ENCODE data around the gene FOLR3. TPM values are rescaled to one million over a fixed set of nuclear protein-coding genes. Genes with fewer than 3 reads are reported as not detected.

Gene FOLR3
- total RNA-seq, 1 experiment from 2014 or later, result not detected

DNA sequence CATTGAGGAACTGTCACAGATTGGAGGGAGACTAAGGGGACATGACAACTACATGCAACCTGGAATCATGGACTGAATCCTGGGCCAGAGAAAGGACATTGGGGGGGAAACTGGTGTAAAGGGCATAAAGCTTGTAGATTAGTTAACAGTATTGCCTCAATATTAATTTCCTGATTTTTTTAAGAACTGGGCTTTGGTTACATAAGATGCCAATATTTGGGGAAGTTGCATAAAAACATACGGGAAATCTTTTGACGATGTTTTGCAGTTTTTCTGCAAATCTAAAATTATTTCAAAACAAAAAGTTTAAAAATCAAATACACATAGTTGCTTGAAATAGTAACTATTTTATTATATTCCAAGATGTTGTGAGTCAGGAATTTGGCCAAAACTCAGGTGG lies 2.9 kb upstream of the FOLR3 start:
- CTCF ChIA-PET, result no interaction called here
- Histone ChIP-seq H3K27me3 (ENCODE audit: insufficient read depth, low read length) (no peaks in the 10 kb centered on the region), H3K4me3 (replicated peaks in 1 of 2; ENCODE audit: low read depth in 1 of 2, low read length in 2 of 2) (no peak overlapping the region), H3K27ac (ENCODE audit: low read depth, low read length) (no peak overlapping the region), H3K9me2 (ENCODE audit: insufficient read depth) (no peaks in the 10 kb centered on the region), H4K20me1 (ENCODE audit: insufficient read depth) (no peaks in the 10 kb centered on the region), H3K9ac (ENCODE audit: low read length) (no peak overlapping the region), H2AFZ (ENCODE audit: low read depth, low read length, poor library complexity, severe bottlenecking) (no peak overlapping the region), H3K9me3 (ENCODE audit: control insufficient read depth in 1 of 2, insufficient read depth in 1 of 2, low read depth in 1 of 2, low read length in 2 of 2) (peaks cover 9% of the 10 kb centered on the region in 2 experiments; a peak in 2 of 4 replicates), H3K4me2 (ENCODE audit: low read length) (no peak overlapping the region), H3K79me2 (ENCODE audit: insufficient read depth, low read length) (no peaks in the 10 kb centered on the region), H3K4me1 (ENCODE audit: control insufficient read depth in 1 of 2, insufficient read depth in 2 of 2, low read length in 2 of 2) (no peaks in the 10 kb centered on the region), H3K36me3 (ENCODE audit: control insufficient read depth in 1 of 2, insufficient read depth in 2 of 2, low read length in 2 of 2) (no peaks in the 10 kb centered on the region)
- no peak for DNase-seq (ENCODE audit: low read depth, low spot score)
- TF ChIP-seq RAD21 (IDR thresholded peaks at IDR 0.05; ENCODE audit: low read depth) (no peak), EZH2 (IDR thresholded peaks at IDR 0.05) (no peak), ZBTB33 (IDR thresholded peaks at IDR 0.05; ENCODE audit: extremely low read depth, insufficient replicate concordance, low read length) (no peak)
- TF ChIP-seq, protein P1, sequence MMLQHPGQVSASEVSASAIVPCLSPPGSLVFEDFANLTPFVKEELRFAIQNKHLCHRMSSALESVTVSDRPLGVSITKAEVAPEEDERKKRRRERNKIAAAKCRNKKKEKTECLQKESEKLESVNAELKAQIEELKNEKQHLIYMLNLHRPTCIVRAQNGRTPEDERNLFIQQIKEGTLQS (IDR thresholded peaks at IDR 0.05), result no peak
- ATAC-seq, result no peak
- RAD21 ChIA-PET (ENCODE audit: low non-redundant PET in 1 of 2, low total read pairs in 2 of 2, uncharacterized antibody in 2 of 2, unreplicated experiment in 2 of 2), result no interaction called here
- intact Hi-C loops (cut with micrococcal nuclease), result no loop called here
- no TSS peak for BruUV-seq (replicated peaks)
- POLR2A ChIA-PET, result no interaction called here

GRCh38 chr11:72135891-72136683 lies 562 bp downstream of the FOLR3 start:
- H3K36me3 ChIP-seq (ENCODE audit: control insufficient read depth in 1 of 2, insufficient read depth in 2 of 2, low read length in 2 of 2), result no peaks in the 10 kb centered on the region
- H4K20me1 ChIP-seq (ENCODE audit: insufficient read depth), result no peaks in the 10 kb centered on the region
- no peaks in the 10 kb centered on the region for H3K27me3 ChIP-seq (ENCODE audit: insufficient read depth, low read length)
- POLR2A ChIA-PET, result no interaction called here
- ATAC-seq, result no peak
- no peak overlapping the region for H3K4me2 ChIP-seq (ENCODE audit: low read length)
- no peak overlapping the region for H3K9ac ChIP-seq (ENCODE audit: low read length)
- no peaks in the 10 kb centered on the region for H3K9me3 ChIP-seq (ENCODE audit: control insufficient read depth in 1 of 2, insufficient read depth in 1 of 2, low read depth in 1 of 2, low read length in 2 of 2)
- no peak for DNase-seq (ENCODE audit: low read depth, low spot score)
- H3K4me3 ChIP-seq (replicated peaks in 1 of 2; ENCODE audit: low read depth in 1 of 2, low read length in 2 of 2), result no peak overlapping the region
- CTCF ChIA-PET, result no interaction called here
- peaks cover 0 to 6% of the 10 kb centered on the region in 2 experiments; a peak in 1 of 4 replicates for H3K4me1 ChIP-seq (ENCODE audit: control insufficient read depth in 1 of 2, insufficient read depth in 2 of 2, low read length in 2 of 2)
- H3K79me2 ChIP-seq (ENCODE audit: insufficient read depth, low read length), result no peaks in the 10 kb centered on the region
- H3K9me2 ChIP-seq (ENCODE audit: insufficient read depth), result no peaks in the 10 kb centered on the region
- no peak overlapping the region for H3K27ac ChIP-seq (ENCODE audit: low read depth, low read length)
- no peak overlapping the region for H2AFZ ChIP-seq (ENCODE audit: low read depth, low read length, poor library complexity, severe bottlenecking)
- intact Hi-C loops (cut with micrococcal nuclease), result no loop called here
- RAD21 ChIA-PET (ENCODE audit: low non-redundant PET in 1 of 2, low total read pairs in 2 of 2, uncharacterized antibody in 2 of 2, unreplicated experiment in 2 of 2), result no interaction called here
- no TSS peak for BruUV-seq (replicated peaks)
- TF ChIP-seq ZFX (IDR thresholded peaks at IDR 0.05), result no peak
- TF ChIP-seq POLR2AphosphoS5 (IDR thresholded peaks at IDR 0.05; ENCODE audit: low read depth, low read length), result no peak
- no peak for TF ChIP-seq ZBTB33 (IDR thresholded peaks at IDR 0.05; ENCODE audit: extremely low read depth, insufficient replicate concordance, low read length)
- TF ChIP-seq CBX3 (IDR thresholded peaks at IDR 0.05; ENCODE audit: low read depth), result no peak
- TF ChIP-seq CEBPB (IDR thresholded peaks at IDR 0.05; ENCODE audit: low read depth), result no peak
- TF ChIP-seq SRF (IDR thresholded peaks at IDR 0.05; ENCODE audit: low read depth), result no peak
- TF ChIP-seq, protein P1 (IDR thresholded peaks at IDR 0.05), result no peak
- no peak for TF ChIP-seq SP1 (IDR thresholded peaks at IDR 0.05; ENCODE audit: low read depth)
- TF ChIP-seq SIN3A (IDR thresholded peaks at IDR 0.05; ENCODE audit: low read depth), result no peak
- no peak for TF ChIP-seq EZH2phosphoT487 (IDR thresholded peaks at IDR 0.05; ENCODE audit: borderline replicate concordance)
- TF ChIP-seq FOSL1 (IDR thresholded peaks at IDR 0.05; ENCODE audit: low read depth), result no peak
- no peak for TF ChIP-seq EZH2 (IDR thresholded peaks at IDR 0.05)

Data from HCT116 (cell line).